IgD-negative memory B cell (primary cell): Measurements from ENCODE around the gene LSM8. TPM values are rescaled to one million over a fixed set of nuclear protein-coding genes. Genes with fewer than 3 reads are reported as not detected.
"Not testable (repeated sequence)": the region's sequence is repeated elsewhere in the genome, so short reads cannot be mapped to it uniquely, and the experiment has no call there.

ENCODE experiments used
- H3K27ac Mint-ChIP-seq, 3 donors: one replicate each; pipeline ENCODE4 v1.8.0; 2020 to 2022; ENCODE audit warnings: mild to moderate bottlenecking in 3 of 3, mixed read lengths in 3 of 3, moderate library complexity in 1 of 3
- H3K27me3 Mint-ChIP-seq: one replicate; pipeline ENCODE4 v1.8.0; 2021; ENCODE audit warnings: mixed read lengths
- H3K36me3 Mint-ChIP-seq: one replicate; pipeline ENCODE4 v1.8.0; 2020; ENCODE audit warnings: mild to moderate bottlenecking, mixed read lengths
- H3K4me1 Mint-ChIP-seq, 3 donors: one replicate each; pipeline ENCODE4 v1.8.0; 2020 to 2022; ENCODE audit warnings: mixed read lengths in 3 of 3, mild to moderate bottlenecking in 1 of 3
- H3K4me3 Mint-ChIP-seq, 4 donors: one replicate each; pipeline ENCODE4 v1.8.0; 2020 to 2022; ENCODE audit warnings: mild to moderate bottlenecking in 4 of 4, mixed read lengths in 4 of 4, moderate library complexity in 3 of 4
- H3K9me3 Mint-ChIP-seq, 3 donors: one replicate each; pipeline ENCODE4 v1.8.0; 2020 to 2021; ENCODE audit warnings: mixed read lengths in 3 of 3, mild to moderate bottlenecking in 1 of 3
- polyA plus RNA-seq: library from polyadenylated mRNA; unstranded; fragments of 300-500 nt; fragmentation: Illumina TruSeq; gene quantifications from one replicate; pipeline ENCODE4 v1.2.3, GENCODE V29; 2021

The LSM8 gene
- polyA plus RNA-seq, 1 donor from 2014 or later, result 49.0 TPM

DNA sequence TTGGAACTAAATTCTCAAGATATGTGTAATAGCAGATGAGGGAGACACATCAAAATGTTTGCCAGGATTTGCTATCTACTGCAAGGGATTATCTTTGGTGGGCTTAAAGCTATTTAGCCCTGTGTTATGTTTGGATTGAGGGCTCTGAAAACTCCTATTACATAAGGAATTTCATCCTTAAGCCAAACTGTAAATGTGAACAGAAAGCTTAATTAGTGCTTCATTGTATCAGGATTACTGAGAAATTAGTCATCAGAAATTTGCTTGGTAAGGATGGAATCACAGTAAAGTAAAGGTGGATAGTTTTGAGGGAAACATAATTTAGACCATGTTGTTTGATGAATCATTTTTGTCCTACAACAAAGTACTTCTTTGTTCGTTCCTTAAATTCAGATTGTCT is 48.9 kb downstream of the LSM8 start:
- no peaks in the 10 kb centered on the region for H3K4me1 Mint-ChIP-seq
- no peak overlapping the region for H3K4me3 Mint-ChIP-seq
- H3K36me3 Mint-ChIP-seq, result peaks cover 2% of the 10 kb centered on the region
- H3K27ac Mint-ChIP-seq, result no peak overlapping the region
- H3K27me3 Mint-ChIP-seq, result no peaks in the 10 kb centered on the region
- no peaks in the 10 kb centered on the region for H3K9me3 Mint-ChIP-seq

DNA sequence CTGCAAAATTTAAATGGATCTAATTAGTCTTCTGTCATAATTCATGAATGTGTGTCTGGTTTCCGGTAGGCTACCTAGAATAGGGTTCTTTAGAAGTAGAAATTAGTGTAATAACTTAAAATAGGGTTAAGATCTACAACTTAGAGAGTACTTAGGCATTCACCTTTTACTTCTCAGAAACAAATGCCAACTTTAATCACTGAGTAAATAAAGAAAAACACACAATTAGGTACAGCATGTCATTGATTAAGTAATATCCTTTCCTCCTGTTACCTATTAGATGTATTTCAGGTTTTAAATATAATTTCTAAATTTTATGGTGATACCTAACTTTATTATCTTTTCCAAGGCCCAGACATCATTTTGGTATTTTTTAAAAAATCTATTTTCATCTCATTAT is 49.8 kb downstream of the LSM8 start:
- Mint-ChIP-seq H3K27me3 (no peaks in the 10 kb centered on the region), H3K9me3 (no peaks in the 10 kb centered on the region), H3K36me3 (peaks cover 2% of the 10 kb centered on the region), H3K4me3 (no peak overlapping the region), H3K27ac (no peak overlapping the region), H3K4me1 (no peaks in the 10 kb centered on the region)

DNA sequence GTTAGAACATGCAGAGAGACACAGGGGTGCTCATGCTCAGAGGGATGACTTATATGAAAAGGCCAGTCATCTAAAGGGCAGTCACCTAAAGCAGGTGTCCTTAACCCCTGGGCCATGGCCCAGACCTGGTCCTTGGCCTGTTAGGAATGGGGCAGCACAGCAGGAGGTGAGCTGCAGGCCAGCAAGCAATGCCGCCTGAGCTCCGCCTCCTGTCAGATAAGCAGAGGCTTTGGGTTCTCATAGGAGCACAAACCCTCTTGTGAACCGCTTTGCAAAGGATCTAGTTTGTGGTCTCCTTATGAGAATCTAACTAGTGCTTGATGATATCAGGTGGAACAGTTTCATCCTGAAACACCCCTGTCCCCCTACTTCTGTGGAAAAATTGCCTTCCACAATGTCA is 55.0 kb downstream of the LSM8 start:
- no peaks in the 10 kb centered on the region for H3K27me3 Mint-ChIP-seq
- H3K36me3 Mint-ChIP-seq, result no peaks in the 10 kb centered on the region
- no peak overlapping the region for H3K4me3 Mint-ChIP-seq
- H3K9me3 Mint-ChIP-seq, result no peaks in the 10 kb centered on the region
- no peak overlapping the region for H3K27ac Mint-ChIP-seq
- H3K4me1 Mint-ChIP-seq, result no peaks in the 10 kb centered on the region

DNA sequence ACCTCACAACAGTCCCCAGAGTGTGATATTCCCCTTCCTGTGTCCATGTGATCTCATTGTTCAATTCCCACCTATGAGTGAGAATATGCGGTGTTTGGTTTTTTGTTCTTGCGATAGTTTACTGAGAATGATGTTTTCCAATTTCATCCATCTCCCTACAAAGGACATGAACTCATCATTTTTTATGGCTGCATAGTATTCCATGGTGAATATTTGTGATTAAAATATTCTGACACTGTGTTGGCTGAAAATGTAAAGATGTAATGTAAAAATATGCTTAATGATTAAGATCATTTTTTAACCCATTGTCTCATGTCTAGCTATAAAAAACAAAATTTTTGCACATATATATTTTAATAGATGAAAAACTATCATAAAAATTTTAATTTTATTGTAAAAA is 56.4 kb downstream of the LSM8 start:
- H3K36me3 Mint-ChIP-seq, H3K4me3 Mint-ChIP-seq, H3K9me3 Mint-ChIP-seq, H3K27ac Mint-ChIP-seq, H3K27me3 Mint-ChIP-seq, H3K4me1 Mint-ChIP-seq: not testable (repeated sequence)

Other genes with a start within 250 kb of the LSM8 start
- gene ANKRD7, start 40.5 kb downstream of the LSM8 start, polyA plus RNA-seq, result not detected